Peyer's patch (tissue), 4 donors: Measurements from ENCODE around the gene RBMY1D.
"Not testable (repeated sequence)": the region's sequence is repeated elsewhere in the genome, so short reads cannot be mapped to it uniquely, and the experiment has no call there.

Experiments used
- POLR2A ChIP-seq, 2 donors: fragments of 450-650 bp; IDR thresholded peaks; one replicate each; pipeline ENCODE4 v1.5.1; 2017; ENCODE audit warnings: antibody characterized with exemption in 2 of 2, mild to moderate bottlenecking in 2 of 2, moderate library complexity in 2 of 2
- TF ChIP-seq, protein P1 (sequence below), 6 experiments: fragments of 450-650 bp in 4 of 6; fragments of 200-600 bp in 2 of 6; sonication (generic) in 1 of 6; IDR thresholded peaks; one replicate each; pipeline ENCODE4 v1.5.1; 2017 to 2019; ENCODE audit warnings: antibody characterized with exemption in 6 of 6, mild to moderate bottlenecking in 3 of 6, moderate library complexity in 1 of 6

- TF ChIP-seq, protein P1, sequence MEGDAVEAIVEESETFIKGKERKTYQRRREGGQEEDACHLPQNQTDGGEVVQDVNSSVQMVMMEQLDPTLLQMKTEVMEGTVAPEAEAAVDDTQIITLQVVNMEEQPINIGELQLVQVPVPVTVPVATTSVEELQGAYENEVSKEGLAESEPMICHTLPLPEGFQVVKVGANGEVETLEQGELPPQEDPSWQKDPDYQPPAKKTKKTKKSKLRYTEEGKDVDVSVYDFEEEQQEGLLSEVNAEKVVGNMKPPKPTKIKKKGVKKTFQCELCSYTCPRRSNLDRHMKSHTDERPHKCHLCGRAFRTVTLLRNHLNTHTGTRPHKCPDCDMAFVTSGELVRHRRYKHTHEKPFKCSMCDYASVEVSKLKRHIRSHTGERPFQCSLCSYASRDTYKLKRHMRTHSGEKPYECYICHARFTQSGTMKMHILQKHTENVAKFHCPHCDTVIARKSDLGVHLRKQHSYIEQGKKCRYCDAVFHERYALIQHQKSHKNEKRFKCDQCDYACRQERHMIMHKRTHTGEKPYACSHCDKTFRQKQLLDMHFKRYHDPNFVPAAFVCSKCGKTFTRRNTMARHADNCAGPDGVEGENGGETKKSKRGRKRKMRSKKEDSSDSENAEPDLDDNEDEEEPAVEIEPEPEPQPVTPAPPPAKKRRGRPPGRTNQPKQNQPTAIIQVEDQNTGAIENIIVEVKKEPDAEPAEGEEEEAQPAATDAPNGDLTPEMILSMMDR (IDR thresholded peaks at IDR 0.05), result not testable (repeated sequence)
- TF ChIP-seq POLR2A (IDR thresholded peaks at IDR 0.05), result not testable (repeated sequence)
Measured at GRCh38 chrY:21917932-21918331, 23.6 kb upstream of the RBMY1D start, which contains the start of gene RBMY1E.
